GM12878 (cell line): ENCODE measurements around the gene ZFP91. TPM values are rescaled to one million over a fixed set of nuclear protein-coding genes. Genes with fewer than 3 reads are reported as not detected.

Experiments used
- ATAC-seq: fragments of 200-7000 bp; cut with Tn5 transposase; 3 replicates; pipeline ENCODE4 v1.9.1; 2020; ENCODE audit warnings: mild to moderate bottlenecking, moderate library complexity
- BruUV-seq: library from RNA; stranded (reverse); fragments of 400-500 nt; replicated peaks from 2 replicates; lab custom pipeline; 2021; lab: Mats Ljungman, UMichigan
- CTCF ChIA-PET: fragments of 300-600 bp; sonication (Branson Sonifier 250); formaldehyde crosslinking; extraction: SDS; loops from one replicate; lab custom pipeline; 2021; ENCODE audit warnings: inconsistent platforms; lab: Yijun Ruan, JAX
- POLR2A ChIA-PET: fragments of 350-600 bp; formaldehyde crosslinking; extraction: SDS; loops from one replicate; lab custom pipeline; 2021; ENCODE audit warnings: inconsistent platforms; lab: Charles Lee
- RAD21 ChIA-PET: fragments of 300-600 bp; sonication (Branson Sonifier 250); formaldehyde crosslinking; loops from one replicate; lab custom pipeline; 2023; ENCODE audit warnings: antibody characterized with exemption; ENCODE audit not compliant: unreplicated experiment; lab: Charles Lee
- SMC1A ChIA-PET: fragments of 300-600 bp; sonication (Branson Sonifier 250); formaldehyde crosslinking; loops from one replicate; lab custom pipeline; 2023; ENCODE audit not compliant: unreplicated experiment, uncharacterized antibody; lab: Charles Lee
- DNase-seq: peaks from one replicate; pipeline ENCODE4 v3.0.0-alpha.2; 2011; ENCODE audit warnings: low read depth, low spot score
- FAIRE-seq: peaks from 3 replicates; lab custom pipeline; 2011; peaks lifted over from hg19 to GRCh38; lab: Jason Lieb, UNC
- H2AFZ ChIP-seq: 2 replicates; pipeline ENCODE4 v1.6.0; 2011; ENCODE audit warnings: low read depth, low read length, control low read depth; ENCODE audit not compliant: control insufficient read depth
- H3K27ac ChIP-seq: 2 replicates; pipeline ENCODE4 v1.5.1; 2011; ENCODE audit warnings: control low read depth; ENCODE audit not compliant: control insufficient read depth, insufficient read depth
- H3K27me3 ChIP-seq, 2 experiments: replicated peaks in 1 of 2; 2 replicates each; pipeline versions ENCODE4 v1.6.0 to v1.6.1; 2011; ENCODE audit warnings: low read length in 1 of 2; ENCODE audit not compliant: control insufficient read depth in 2 of 2, insufficient read depth in 2 of 2
- H3K36me3 ChIP-seq, 2 experiments: 2 replicates each; pipeline ENCODE4 v1.5.1; 2011; ENCODE audit warnings: low read length in 1 of 2; ENCODE audit not compliant: control insufficient read depth in 2 of 2, insufficient read depth in 2 of 2
- H3K4me1 ChIP-seq: 2 replicates; pipeline ENCODE4 v1.6.1; 2011; ENCODE audit warnings: mild to moderate bottlenecking, low read length, moderate library complexity, mixed read lengths; ENCODE audit not compliant: control insufficient read depth, insufficient read depth
- H3K4me2 ChIP-seq: 2 replicates; pipeline ENCODE4 v1.6.0; 2011; ENCODE audit warnings: control low read depth; ENCODE audit not compliant: control insufficient read depth, insufficient read depth
- H3K4me3 ChIP-seq: fragments of 200-600 bp; sonication (generic); 2 replicates; pipeline ENCODE4 v1.5.1; 2016
- H3K79me2 ChIP-seq: 2 replicates; pipeline ENCODE4 v1.6.0; 2011; ENCODE audit warnings: low read length; ENCODE audit not compliant: control insufficient read depth, insufficient read depth
- H3K9ac ChIP-seq: 2 replicates; pipeline ENCODE4 v1.8.0; 2011; ENCODE audit warnings: low read length, control low read depth, mixed read lengths; ENCODE audit not compliant: control insufficient read depth, insufficient read depth
- H3K9me3 ChIP-seq: replicated peaks from 3 replicates; pipeline ENCODE4 v1.5.1; 2011; ENCODE audit warnings: mild to moderate bottlenecking, low read length; ENCODE audit not compliant: control insufficient read depth, insufficient read depth
- H4K20me1 ChIP-seq: 2 replicates; pipeline ENCODE4 v1.6.0; 2011; ENCODE audit not compliant: control insufficient read depth, insufficient read depth
- BHLHE40 ChIP-seq, 2 experiments: fragments of 450-650 bp in 1 of 2; IDR thresholded peaks; 2 replicates each; pipeline ENCODE4 v1.6.1; 2011 to 2017; ENCODE audit warnings: low read depth in 2 of 2, borderline replicate concordance in 1 of 2, improper control_type of control experiment in 1 of 2, low read length in 1 of 2, mild to moderate bottlenecking in 1 of 2
- CHD4 ChIP-seq: fragments of 200-600 bp; sonication (generic); IDR thresholded peaks from 2 replicates; pipeline ENCODE4 v1.6.1; 2016; ENCODE audit warnings: mild to moderate bottlenecking
- E2F8 ChIP-seq: fragments of 450-650 bp; IDR thresholded peaks from 2 replicates; pipeline ENCODE4 v1.6.1; 2018; ENCODE audit warnings: mild to moderate bottlenecking, low read depth, moderate library complexity; ENCODE audit not compliant: partially characterized antibody
- ETV6 ChIP-seq, 2 experiments: fragments of 450-650 bp in 1 of 2; IDR thresholded peaks in 1 of 2; conservative IDR thresholded peaks in 1 of 2; 2 replicates each; pipeline ENCODE4 v1.6.1; 2014; ENCODE audit warnings: antibody characterized with exemption in 1 of 2, borderline replicate concordance in 1 of 2, low read depth in 1 of 2, mild to moderate bottlenecking in 1 of 2, moderate library complexity in 1 of 2
- JUNB ChIP-seq: IDR thresholded peaks from 2 replicates; pipeline ENCODE4 v1.6.1; 2016; ENCODE audit warnings: antibody characterized with exemption, mild to moderate bottlenecking
- KDM1A ChIP-seq: fragments of 200-600 bp; sonication (generic); IDR thresholded peaks from 2 replicates; pipeline ENCODE4 v1.6.1; 2016; ENCODE audit warnings: borderline replicate concordance
- MEF2A ChIP-seq: IDR thresholded peaks from 2 replicates; pipeline ENCODE4 v1.6.1; 2011; ENCODE audit warnings: low read depth, mild to moderate bottlenecking, low read length, moderate library complexity; ENCODE audit not compliant: insufficient read depth
- MEF2B ChIP-seq: fragments of 450-650 bp; IDR thresholded peaks from 2 replicates; pipeline ENCODE4 v1.6.1; 2018; ENCODE audit warnings: mild to moderate bottlenecking, moderate library complexity; ENCODE audit not compliant: partially characterized antibody, poor library complexity, severe bottlenecking
- MTA2 ChIP-seq: fragments of 450-650 bp; IDR thresholded peaks from 2 replicates; pipeline ENCODE4 v1.6.1; 2016; ENCODE audit warnings: low read depth, mild to moderate bottlenecking, moderate library complexity
- NBN ChIP-seq: fragments of 450-650 bp; IDR thresholded peaks from 2 replicates; pipeline ENCODE4 v1.6.1; 2016
- POLR2A ChIP-seq: IDR thresholded peaks from 2 replicates; pipeline ENCODE4 v1.6.1; 2011; ENCODE audit warnings: low read depth, mild to moderate bottlenecking, low read length
- SIN3A ChIP-seq: IDR thresholded peaks from 2 replicates; pipeline ENCODE4 v1.6.1; 2012; ENCODE audit warnings: low read depth, low read length, improper control_type of control experiment
- SREBF2 ChIP-seq: IDR thresholded peaks from 2 replicates; pipeline ENCODE4 v1.6.1; 2012; ENCODE audit warnings: mild to moderate bottlenecking, low read length
- STAT3 ChIP-seq: IDR thresholded peaks from 2 replicates; pipeline ENCODE4 v1.6.1; 2011; ENCODE audit warnings: low read depth, low read length, improper control_type of control experiment
- TCF3 ChIP-seq: IDR thresholded peaks from 2 replicates; pipeline ENCODE4 v1.6.1; 2012; ENCODE audit warnings: low read depth, mild to moderate bottlenecking, low read length, borderline replicate concordance; ENCODE audit not compliant: insufficient read depth
- USF2 ChIP-seq: IDR thresholded peaks from 2 replicates; pipeline ENCODE4 v1.6.1; 2011; ENCODE audit warnings: low read depth, low read length, improper control_type of control experiment, borderline replicate concordance
- WRNIP1 ChIP-seq: IDR thresholded peaks from 2 replicates; pipeline ENCODE4 v1.6.1; 2011; ENCODE audit warnings: low read depth, low read length, improper control_type of control experiment, borderline replicate concordance
- YBX1 ChIP-seq: fragments of 450-650 bp; IDR thresholded peaks from 2 replicates; pipeline ENCODE4 v1.6.1; 2016; ENCODE audit warnings: antibody characterized with exemption
- YY1 ChIP-seq: IDR thresholded peaks from 2 replicates; pipeline ENCODE4 v1.6.1; 2011; ENCODE audit warnings: low read depth, mild to moderate bottlenecking, low read length
- WGBS: methylation state at CpG from one replicate; pipeline ENCODE4 v1.1.6; 2016; ENCODE audit warnings: low lambda C conversion rate; ENCODE audit not compliant: insufficient replicate concordance, insufficient coverage; ENCODE audit errors: missing lambda C conversion rate; 5-methylcytosine and 5-hydroxymethylcytosine counted together
- in situ Hi-C: fragments of 300-500 bp; cut with MboI; formaldehyde crosslinking; loops from 9 replicates; pipeline ENCODE4 v1.14.3; 2018; ENCODE audit warnings: mixed read lengths
- intact Hi-C: fragments of 100-400 bp; cut with micrococcal nuclease; formaldehyde crosslinking; loops from one replicate; pipeline ENCODE4 v1.14.2; 2022; ENCODE audit not compliant: unreplicated experiment
- polyA plus RNA-seq, 11 experiments: library from polyadenylated mRNA; depleted of rRNA in 4 of 11; unstranded in 6 of 11; stranded (reverse) in 5 of 11; fragments of >200 nt; fragmentation: Nextera tagmentation in 4 of 11; fragmentation: Illumina TruSeq in 1 of 11; extraction: Ambion mirVana in 4 of 11; extraction: Trizol in 1 of 11; gene quantifications; 1 replicate in 1 of 11; 2 replicates in 10 of 11; pipeline versions ENCODE4 v1.2.1 to v1.2.3, GENCODE V29; 2011 to 2016; ENCODE audit warnings: inconsistent platforms in 2 of 11, missing spikeins in 2 of 11, low read depth in 1 of 11
- total RNA-seq, 4 experiments: library from RNA; depleted of rRNA in 3 of 4; stranded (reverse); fragments of >200 nt in 3 of 4; fragmentation: Illumina TruSeq in 1 of 4; extraction: Trizol in 1 of 4; gene quantifications; 2 replicates each; pipeline versions ENCODE4 v1.2.1 to v1.2.3, GENCODE V29; 2013 to 2021

Gene ZFP91
- total and polyA plus RNA-seq, 10 of the 15 experiments (the other 5 are each of a cell fraction or from before 2014, with no cell fraction given), result 12.9 to 54.1 (median 31.7) TPM

GRCh38 chr11:58549644-58550043 lies 29.2 kb upstream of the ZFP91 start:
- intact Hi-C loops, result no loop called here
- TF ChIP-seq POLR2A (no peak), MTA2 (no peak), KDM1A (no peak), USF2 (no peak), SREBF2 (no peak), TCF3 (no peak), WRNIP1 (no peak), ETV6 (conservative IDR thresholded peaks at IDR 0.05 in 1 of 2, IDR thresholded peaks at IDR 0.05 in 1 of 2; ENCODE audit: borderline replicate concordance in 1 of 2, low read depth in 1 of 2) (no peak), SIN3A (no peak), YY1 (no peak), STAT3 (no peak), NBN (no peak), E2F8 (no peak), BHLHE40 (IDR thresholded peaks at IDR 0.05; ENCODE audit: borderline replicate concordance in 1 of 2, low read depth in 2 of 2, low read length in 1 of 2) (no peak), MEF2B (no peak), YBX1 (no peak), CHD4 (no peak), JUNB (no peak), MEF2A (no peak)
- Histone ChIP-seq H3K27ac (no peak overlapping the region), H3K4me3 (no peak overlapping the region), H3K27me3 (no peaks in the 10 kb centered on the region), H2AFZ (no peak overlapping the region), H3K4me2 (no peak overlapping the region), H3K4me1 (no peaks in the 10 kb centered on the region), H3K9ac (no peak overlapping the region), H3K9me3 (no peaks in the 10 kb centered on the region), H3K36me3 (peaks cover 14 to 57% of the 10 kb centered on the region in 2 experiments), H4K20me1 (no peaks in the 10 kb centered on the region), H3K79me2 (no peaks in the 10 kb centered on the region)
- DNase-seq, result no peak
- ChIA-PET SMC1A (no interaction called here), RAD21 (no interaction called here), CTCF (no interaction called here), POLR2A (no interaction called here)
- no peak for ATAC-seq
- WGBS, result 98% methylated on average over 7 of the region's 7 CpGs
- in situ Hi-C loops, result no loop called here
- no TSS peak for BruUV-seq
- FAIRE-seq, result no peak
